BJ (cell line): ENCODE results near the gene FSTL4. TPM values are rescaled to one million over a fixed set of nuclear protein-coding genes. Genes with fewer than 3 reads are reported as not detected.
"Not testable (repeated sequence)": the region's sequence is repeated elsewhere in the genome, so short reads cannot be mapped to it uniquely, and the experiment has no call there.

ENCODE experiments used
- CTCF ChIA-PET: fragments of 350-600 bp; formaldehyde crosslinking; extraction: SDS; loops from one replicate; lab custom pipeline; 2021; ENCODE audit warnings: antibody characterized with exemption, inconsistent platforms; lab: Yijun Ruan, JAX
- POLR2A ChIA-PET: fragments of 300-600 bp; sonication (Branson Sonifier 250); formaldehyde crosslinking; extraction: SDS; loops from one replicate; lab custom pipeline; 2021; ENCODE audit warnings: antibody characterized with exemption; lab: Charles Lee
- DNase-seq: peaks from one replicate; pipeline ENCODE4 v3.0.0-alpha.2; 2011; ENCODE audit warnings: low read depth
- H3K27me3 ChIP-seq: 2 replicates; pipeline ENCODE4 v1.6.0; 2011; ENCODE audit warnings: low read length; ENCODE audit not compliant: control insufficient read depth, insufficient read depth
- H3K36me3 ChIP-seq: 2 replicates; pipeline ENCODE4 v1.5.1; 2011; ENCODE audit warnings: low read length; ENCODE audit not compliant: control insufficient read depth, insufficient read depth
- H3K4me3 ChIP-seq: 2 replicates; pipeline ENCODE4 v1.5.1; 2011; ENCODE audit warnings: low read depth, mild to moderate bottlenecking, control low read depth, low read length
- polyA plus RNA-seq: library from polyadenylated mRNA; depleted of rRNA; stranded (reverse); fragments of >200 nt; gene quantifications from 2 replicates; pipeline ENCODE4 v1.2.3, GENCODE V29; 2011
- TF ChIP-seq, protein P1 (sequence below): IDR thresholded peaks from 2 replicates; pipeline ENCODE4 v1.5.1; 2011; ENCODE audit warnings: low read depth, mild to moderate bottlenecking, control low read depth, inconsistent platforms, low read length, moderate library complexity; ENCODE audit not compliant: insufficient read depth

The FSTL4 gene
- polyA plus RNA-seq, 1 experiment, result not detected

DNA sequence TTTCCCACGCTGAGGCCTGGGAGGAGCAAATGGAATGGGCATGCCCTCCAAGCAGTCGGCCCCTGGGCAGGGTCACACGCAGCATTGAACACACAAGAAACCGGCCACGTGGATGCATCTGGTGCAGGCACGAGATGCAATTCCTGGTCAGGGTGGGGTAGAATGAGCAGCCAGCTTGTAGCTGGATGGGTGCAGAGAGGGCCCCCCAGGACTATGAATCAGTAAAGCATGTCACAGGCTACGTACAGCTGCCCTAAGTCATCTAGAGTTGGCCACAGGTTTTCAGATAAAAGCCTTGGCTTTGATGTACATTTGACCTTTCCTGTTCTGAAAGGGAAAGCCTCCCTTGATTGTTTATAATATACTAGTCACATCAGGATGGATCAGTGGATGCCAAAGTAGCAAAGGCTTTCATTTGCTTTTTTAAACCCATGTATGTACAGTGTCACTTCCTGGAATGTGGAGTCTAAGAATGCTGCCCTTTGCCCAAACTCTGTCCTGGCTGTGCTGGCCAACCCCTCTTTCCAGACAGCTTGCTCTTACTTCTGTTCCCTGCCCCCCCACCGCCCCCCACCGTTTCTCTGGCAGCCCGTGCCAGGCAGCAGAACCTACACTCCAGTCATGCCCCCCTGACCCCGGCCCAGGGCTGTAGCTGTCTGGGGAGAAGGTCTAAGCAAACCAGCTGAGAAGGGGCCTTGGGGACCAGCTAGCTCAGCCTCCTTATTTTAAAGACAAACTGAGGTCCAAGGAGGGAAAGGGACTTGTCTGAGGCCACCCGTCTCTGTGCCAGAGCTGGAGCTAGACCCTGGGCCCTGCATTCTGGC, 391.3 kb downstream of the FSTL4 start:
- DNase-seq, result no peak
- ChIA-PET POLR2A (no interaction called here), CTCF (no interaction called here)
- no peaks in the 10 kb centered on the region for H3K36me3 ChIP-seq
- H3K27me3 ChIP-seq, result peaks cover 5% of the 10 kb centered on the region; the same call in 1 of the 2 replicates
- no peak overlapping the region for H3K4me3 ChIP-seq
- TF ChIP-seq, protein P1, sequence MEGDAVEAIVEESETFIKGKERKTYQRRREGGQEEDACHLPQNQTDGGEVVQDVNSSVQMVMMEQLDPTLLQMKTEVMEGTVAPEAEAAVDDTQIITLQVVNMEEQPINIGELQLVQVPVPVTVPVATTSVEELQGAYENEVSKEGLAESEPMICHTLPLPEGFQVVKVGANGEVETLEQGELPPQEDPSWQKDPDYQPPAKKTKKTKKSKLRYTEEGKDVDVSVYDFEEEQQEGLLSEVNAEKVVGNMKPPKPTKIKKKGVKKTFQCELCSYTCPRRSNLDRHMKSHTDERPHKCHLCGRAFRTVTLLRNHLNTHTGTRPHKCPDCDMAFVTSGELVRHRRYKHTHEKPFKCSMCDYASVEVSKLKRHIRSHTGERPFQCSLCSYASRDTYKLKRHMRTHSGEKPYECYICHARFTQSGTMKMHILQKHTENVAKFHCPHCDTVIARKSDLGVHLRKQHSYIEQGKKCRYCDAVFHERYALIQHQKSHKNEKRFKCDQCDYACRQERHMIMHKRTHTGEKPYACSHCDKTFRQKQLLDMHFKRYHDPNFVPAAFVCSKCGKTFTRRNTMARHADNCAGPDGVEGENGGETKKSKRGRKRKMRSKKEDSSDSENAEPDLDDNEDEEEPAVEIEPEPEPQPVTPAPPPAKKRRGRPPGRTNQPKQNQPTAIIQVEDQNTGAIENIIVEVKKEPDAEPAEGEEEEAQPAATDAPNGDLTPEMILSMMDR, result no peak

- H3K4me3 ChIP-seq, result no peak overlapping the region
- DNase-seq, result no peak
- H3K36me3 ChIP-seq, result no peaks in the 10 kb centered on the region
- TF ChIP-seq, protein P1, result no peak
- peaks cover 5% of the 10 kb centered on the region; the same call in 1 of the 2 replicates for H3K27me3 ChIP-seq
- ChIA-PET CTCF (no interaction called here), POLR2A (no interaction called here)
Observed at GRCh38 chr5:133219296-133219695, 393.0 kb downstream of the FSTL4 start.

- DNase-seq, H3K27me3 ChIP-seq, CTCF ChIA-PET, POLR2A ChIA-PET, H3K36me3 ChIP-seq, H3K4me3 ChIP-seq: not testable (repeated sequence)
Observed at GRCh38 chr5:133216138-133216537, 396.2 kb downstream of the FSTL4 start.

DNA sequence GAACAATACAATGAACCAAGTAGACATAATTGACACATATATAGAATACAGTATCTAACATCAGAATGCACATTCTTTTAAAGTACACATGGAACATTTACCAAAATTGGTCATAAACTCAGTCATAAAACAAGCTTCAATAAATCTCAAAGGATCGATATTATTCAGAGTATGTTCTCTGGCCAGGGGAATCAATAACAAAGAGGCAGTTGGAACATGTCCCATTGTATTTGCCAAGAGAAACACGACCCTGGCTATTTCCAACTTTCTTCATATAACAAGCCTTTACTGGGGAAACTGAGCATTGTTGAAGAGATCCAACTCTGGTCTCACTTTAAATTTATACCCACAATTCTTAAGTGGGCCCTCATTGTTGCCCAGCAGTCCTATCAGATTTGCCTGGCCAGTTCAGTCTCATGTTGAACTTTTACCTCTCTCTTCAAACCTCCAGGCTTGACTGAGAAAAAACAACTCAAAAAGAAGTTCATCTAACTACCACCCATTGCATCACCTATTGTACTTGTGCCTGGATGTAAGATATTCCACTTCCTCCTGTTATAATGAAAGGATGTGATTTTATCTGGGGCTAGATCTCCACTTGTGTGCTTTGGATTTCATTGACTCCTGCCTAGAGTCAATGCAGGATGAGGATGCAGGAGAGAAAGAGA, 398.1 kb downstream of the FSTL4 start:
- no peak overlapping the region for H3K4me3 ChIP-seq
- DNase-seq, result no peak
- peaks cover 4% of the 10 kb centered on the region; the same call in 1 of the 2 replicates for H3K27me3 ChIP-seq
- ChIA-PET CTCF (no interaction called here), POLR2A (no interaction called here)
- H3K36me3 ChIP-seq, result no peaks in the 10 kb centered on the region
- TF ChIP-seq, protein P1, result no peak

GRCh38 chr5:133205649-133206048, 406.7 kb downstream of the FSTL4 start:
- POLR2A ChIA-PET, result no interaction called here
- H3K36me3 ChIP-seq, result no peaks in the 10 kb centered on the region
- CTCF ChIA-PET, result interaction anchor here (1.0 kb wide), 1 partner anchor 13 kb away, joined by 3 read pairs; no protein-coding TSS in a partner anchor
- TF ChIP-seq, protein P1, result no peak
- H3K4me3 ChIP-seq, result no peak overlapping the region
- H3K27me3 ChIP-seq, result no peaks in the 10 kb centered on the region; the same call in 1 of the 2 replicates
- no peak for DNase-seq
